OCI-LY3 (cell line): ENCODE results near the gene PCED1B.
"Not testable (repeated sequence)": the region's sequence is repeated elsewhere in the genome, so short reads cannot be mapped to it uniquely, and the experiment has no call there.

Experiments
- H2AFZ ChIP-seq: fragments of 200-600, 300-600 bp; shearing (Covaris generic); 2 replicates; pipeline ENCODE4 v1.6.0; 2014; ENCODE audit warnings: antibody characterized with exemption, low read depth, low read length
- H3K27ac ChIP-seq: fragments of 200-600, 300-600 bp; sonication (generic); 2 replicates; pipeline ENCODE4 v1.5.1; 2014; ENCODE audit warnings: mild to moderate bottlenecking, low read length, moderate library complexity, mixed read lengths
- H3K27me3 ChIP-seq: fragments of 200-600, 300-600 bp; sonication (generic); 2 replicates; pipeline ENCODE4 v1.6.1; 2014; ENCODE audit warnings: low read depth, low read length, mixed read lengths
- H3K36me3 ChIP-seq: fragments of 200-600, 300-600 bp; sonication (generic); replicated peaks from 2 replicates; pipeline ENCODE3; 2014; ENCODE audit warnings: low read depth, low read length, mixed read lengths
- H3K4me1 ChIP-seq: fragments of 300-600, 200-600 bp; sonication (generic); 2 replicates; pipeline ENCODE4 v1.6.1; 2014; ENCODE audit warnings: low read length, mixed read lengths
- H3K4me2 ChIP-seq: fragments of 200-600, 300-600 bp; sonication (generic); 2 replicates; pipeline ENCODE4 v1.6.1; 2014; ENCODE audit warnings: low read length, mixed read lengths
- H3K4me3 ChIP-seq: fragments of 300-600, 200-600 bp; sonication (generic); 2 replicates; pipeline ENCODE4 v1.5.1; 2014; ENCODE audit warnings: antibody characterized with exemption, mild to moderate bottlenecking, low read length, moderate library complexity
- H3K79me2 ChIP-seq: fragments of 300-600, 200-600 bp; shearing (Covaris generic); 2 replicates; pipeline ENCODE4 v1.6.1; 2014; ENCODE audit warnings: mild to moderate bottlenecking, low read length, mixed read lengths
- H3K9ac ChIP-seq: fragments of 300-600, 200-600 bp; shearing (Covaris generic); 2 replicates; pipeline ENCODE4 v1.6.0; 2014; ENCODE audit warnings: mild to moderate bottlenecking, low read length, moderate library complexity
- H3K9me3 ChIP-seq: fragments of 200-600, 300-600 bp; shearing (Covaris generic); 2 replicates; pipeline ENCODE4 v1.6.1; 2014; ENCODE audit warnings: low read length, mixed read lengths; ENCODE audit not compliant: insufficient read depth
- H4K20me1 ChIP-seq: fragments of 200-600, 300-600 bp; sonication (generic); 2 replicates; pipeline ENCODE4 v1.6.1; 2016; ENCODE audit warnings: low read length, mixed read lengths; ENCODE audit not compliant: insufficient read depth
- CTCF ChIP-seq: fragments of 200-600, 300-600 bp; sonication (generic); IDR thresholded peaks from 2 replicates; pipeline ENCODE4 v1.5.1; 2014; ENCODE audit warnings: antibody characterized with exemption, low read length, low read depth
- EZH2phosphoT487 ChIP-seq: fragments of 200-600 bp; shearing (Covaris generic); IDR thresholded peaks from 2 replicates; pipeline ENCODE4 v1.6.1; 2018; ENCODE audit warnings: antibody characterized with exemption, mixed run types, low read depth

The PCED1B gene

GRCh38 chr12:47052274-47052673, 27.1 kb upstream of the PCED1B start:
- H3K4me3 ChIP-seq, result no peak overlapping the region
- no peak for TF ChIP-seq CTCF
- no peak for TF ChIP-seq EZH2phosphoT487
- peaks cover 72% of the 10 kb centered on the region for H3K4me1 ChIP-seq
- H2AFZ ChIP-seq, result no peak overlapping the region
- no peaks in the 10 kb centered on the region for H3K27me3 ChIP-seq
- peaks cover 38% of the 10 kb centered on the region for H3K9me3 ChIP-seq
- no peak overlapping the region for H3K4me2 ChIP-seq
- peaks cover 36% of the 10 kb centered on the region for H3K36me3 ChIP-seq
- no peak overlapping the region for H3K9ac ChIP-seq
- H4K20me1 ChIP-seq, result no peaks in the 10 kb centered on the region
- peak overlapping the region; percentile 85 for H3K27ac ChIP-seq
- no peaks in the 10 kb centered on the region for H3K79me2 ChIP-seq

GRCh38 chr12:47053961-47054360, 25.5 kb upstream of the PCED1B start:
- H3K27me3 ChIP-seq, result no peaks in the 10 kb centered on the region
- peaks cover 23% of the 10 kb centered on the region for H3K9me3 ChIP-seq
- peak overlapping the region; percentile 75 for H3K4me2 ChIP-seq
- no peaks in the 10 kb centered on the region for H3K79me2 ChIP-seq
- H2AFZ ChIP-seq, result no peak overlapping the region; the same call in 1 of the 2 replicates
- peaks cover 61% of the 10 kb centered on the region for H3K4me1 ChIP-seq
- peak overlapping the region; percentile 73 for H3K27ac ChIP-seq
- H3K4me3 ChIP-seq, result peak overlapping the region; percentile 47; the same call in 1 of the 2 replicates
- H4K20me1 ChIP-seq, result no peaks in the 10 kb centered on the region
- peaks cover 24% of the 10 kb centered on the region for H3K36me3 ChIP-seq
- no peak for TF ChIP-seq CTCF
- no peak for TF ChIP-seq EZH2phosphoT487
- peak overlapping the region; percentile 43 for H3K9ac ChIP-seq

- H3K27ac ChIP-seq, result peak overlapping the region; percentile 73
- peak overlapping the region; percentile 47 for H3K4me3 ChIP-seq
- no peaks in the 10 kb centered on the region for H3K27me3 ChIP-seq
- peak overlapping the region; percentile 58; the same call in 1 of the 2 replicates for H2AFZ ChIP-seq
- H3K36me3 ChIP-seq, result peaks cover 17% of the 10 kb centered on the region
- H3K4me1 ChIP-seq, result peaks cover 61% of the 10 kb centered on the region
- peak overlapping the region; percentile 75 for H3K4me2 ChIP-seq
- H4K20me1 ChIP-seq, result no peaks in the 10 kb centered on the region
- H3K9me3 ChIP-seq, result peaks cover 18% of the 10 kb centered on the region
- peak overlapping the region; percentile 43 for H3K9ac ChIP-seq
- no peaks in the 10 kb centered on the region for H3K79me2 ChIP-seq
- no peak for TF ChIP-seq CTCF
Measured at GRCh38 chr12:47054659-47055058, 24.8 kb upstream of the PCED1B start.

GRCh38 chr12:47055856-47056255, 23.6 kb upstream of the PCED1B start:
- H3K79me2 ChIP-seq, H3K27me3 ChIP-seq, H3K36me3 ChIP-seq, H4K20me1 ChIP-seq, H3K27ac ChIP-seq, H3K4me3 ChIP-seq, H2AFZ ChIP-seq, H3K9me3 ChIP-seq: not testable (repeated sequence)
- H3K4me2 ChIP-seq, result peak overlapping the region; percentile 75; the same call in 1 of the 2 replicates
- peaks cover 56% of the 10 kb centered on the region for H3K4me1 ChIP-seq
- H3K9ac ChIP-seq, result peak overlapping the region; percentile 43; the same call in 1 of the 2 replicates

- H3K9ac ChIP-seq, H3K9me3 ChIP-seq, H3K27me3 ChIP-seq, H3K36me3 ChIP-seq, H3K79me2 ChIP-seq, H3K4me3 ChIP-seq, H3K27ac ChIP-seq, H4K20me1 ChIP-seq, H3K4me2 ChIP-seq, H2AFZ ChIP-seq: not testable (repeated sequence)
- peaks cover 45% of the 10 kb centered on the region for H3K4me1 ChIP-seq
Measured at GRCh38 chr12:47056944-47057343, 22.5 kb upstream of the PCED1B start.

GRCh38 chr12:47058640-47059039, 20.8 kb upstream of the PCED1B start:
- H3K4me2 ChIP-seq, H4K20me1 ChIP-seq, H3K9me3 ChIP-seq, H3K9ac ChIP-seq, H3K27me3 ChIP-seq, H3K27ac ChIP-seq, H3K36me3 ChIP-seq, H3K79me2 ChIP-seq, H3K4me3 ChIP-seq, H2AFZ ChIP-seq: not testable (repeated sequence)
- H3K4me1 ChIP-seq, result peaks cover 31% of the 10 kb centered on the region
